ENCODE data around the gene PCMTD2.
"Not testable (repeated sequence)": the region's sequence is repeated elsewhere in the genome, so short reads cannot be mapped to it uniquely, and the experiment has no call there.

PCMTD2 gene

GRCh38 chr20:64273109-64273508, 17.6 kb downstream of the PCMTD2 start:
- no peak for DNase-seq
- in situ Hi-C loops (cut with HindIII; ENCODE audit: low pct_ligation_motif_present, low pct_unique_long_range_greater_than_20kb, low sequenced_read_pairs), result no loop called here

- in situ Hi-C loops (cut with HindIII; ENCODE audit: low pct_ligation_motif_present, low pct_unique_long_range_greater_than_20kb, low sequenced_read_pairs), result no loop called here
Measured at GRCh38 chr20:64276817-64277216, 21.3 kb downstream of the PCMTD2 start.

GRCh38 chr20:64277571-64278316, 22.2 kb downstream of the PCMTD2 start:
- no peak for DNase-seq
- in situ Hi-C loops (cut with HindIII; ENCODE audit: low pct_ligation_motif_present, low pct_unique_long_range_greater_than_20kb, low sequenced_read_pairs), result no loop called here

More at GRCh38 chr20:64276817-64277216, 21.3 kb downstream of the PCMTD2 start:
- no peak for DNase-seq

GRCh38 chr20:64278317-64278681, 22.8 kb downstream of the PCMTD2 start:
- in situ Hi-C loops (cut with HindIII; ENCODE audit: low pct_ligation_motif_present, low pct_unique_long_range_greater_than_20kb, low sequenced_read_pairs), result no loop called here

GRCh38 chr20:64279826-64280459, 24.4 kb downstream of the PCMTD2 start:
- no peak for DNase-seq
- in situ Hi-C loops (cut with HindIII; ENCODE audit: low pct_ligation_motif_present, low pct_unique_long_range_greater_than_20kb, low sequenced_read_pairs), result no loop called here

More at GRCh38 chr20:64278317-64278681, 22.8 kb downstream of the PCMTD2 start:
- no peak for DNase-seq

GRCh38 chr20:64280460-64280843, 24.9 kb downstream of the PCMTD2 start:
- DNase-seq, result no peak
- in situ Hi-C loops (cut with HindIII; ENCODE audit: low pct_ligation_motif_present, low pct_unique_long_range_greater_than_20kb, low sequenced_read_pairs), result no loop called here

GRCh38 chr20:64283646-64284045, 28.1 kb downstream of the PCMTD2 start:
- DNase-seq, result no peak
- in situ Hi-C loops (cut with HindIII; ENCODE audit: low pct_ligation_motif_present, low pct_unique_long_range_greater_than_20kb, low sequenced_read_pairs), result no loop called here

- peak; percentile 71 for DNase-seq
- in situ Hi-C loops (cut with HindIII; ENCODE audit: low pct_ligation_motif_present, low pct_unique_long_range_greater_than_20kb, low sequenced_read_pairs), result not testable (repeated sequence)
Measured at GRCh38 chr20:64285579-64286446, 30.3 kb downstream of the PCMTD2 start.

- in situ Hi-C loops (cut with HindIII; ENCODE audit: low pct_ligation_motif_present, low pct_unique_long_range_greater_than_20kb, low sequenced_read_pairs); DNase-seq: not testable (repeated sequence)
Measured at GRCh38 chr20:64286447-64287263, 31.1 kb downstream of the PCMTD2 start.

- in situ Hi-C loops (cut with HindIII; ENCODE audit: low pct_ligation_motif_present, low pct_unique_long_range_greater_than_20kb, low sequenced_read_pairs); DNase-seq: not testable (repeated sequence)
Measured at GRCh38 chr20:64287264-64287590, 31.7 kb downstream of the PCMTD2 start.

GRCh38 chr20:64292167-64292566, 36.6 kb downstream of the PCMTD2 start:
- DNase-seq; in situ Hi-C loops (cut with HindIII; ENCODE audit: low pct_ligation_motif_present, low pct_unique_long_range_greater_than_20kb, low sequenced_read_pairs): not testable (repeated sequence)

- DNase-seq; in situ Hi-C loops (cut with HindIII; ENCODE audit: low pct_ligation_motif_present, low pct_unique_long_range_greater_than_20kb, low sequenced_read_pairs): not testable (repeated sequence)
Measured at GRCh38 chr20:64303086-64303485, 47.5 kb downstream of the PCMTD2 start.

- in situ Hi-C loops (cut with HindIII; ENCODE audit: low pct_ligation_motif_present, low pct_unique_long_range_greater_than_20kb, low sequenced_read_pairs); DNase-seq: not testable (repeated sequence)
Measured at GRCh38 chr20:64313761-64314160, 58.2 kb downstream of the PCMTD2 start.

- in situ Hi-C loops (cut with HindIII; ENCODE audit: low pct_ligation_motif_present, low pct_unique_long_range_greater_than_20kb, low sequenced_read_pairs); DNase-seq: not testable (repeated sequence)
Measured at GRCh38 chr20:64315381-64315780, 59.8 kb downstream of the PCMTD2 start.

GRCh38 chr20:64315884-64316283, 60.3 kb downstream of the PCMTD2 start:
- in situ Hi-C loops (cut with HindIII; ENCODE audit: low pct_ligation_motif_present, low pct_unique_long_range_greater_than_20kb, low sequenced_read_pairs); DNase-seq: not testable (repeated sequence)

GRCh38 chr20:64316415-64317083, 61.0 kb downstream of the PCMTD2 start:
- peak; percentile 5 for DNase-seq
- in situ Hi-C loops (cut with HindIII; ENCODE audit: low pct_ligation_motif_present, low pct_unique_long_range_greater_than_20kb, low sequenced_read_pairs), result not testable (repeated sequence)

- DNase-seq; in situ Hi-C loops (cut with HindIII; ENCODE audit: low pct_ligation_motif_present, low pct_unique_long_range_greater_than_20kb, low sequenced_read_pairs): not testable (repeated sequence)
Measured at GRCh38 chr20:64317331-64317730, 61.8 kb downstream of the PCMTD2 start.

GRCh38 chr20:64318056-64318455, 62.5 kb downstream of the PCMTD2 start:
- in situ Hi-C loops (cut with HindIII; ENCODE audit: low pct_ligation_motif_present, low pct_unique_long_range_greater_than_20kb, low sequenced_read_pairs); DNase-seq: not testable (repeated sequence)
